GM12878 (cell line): ENCODE data around the gene DCTN1. TPM values are rescaled to one million over a fixed set of nuclear protein-coding genes. Genes with fewer than 3 reads are reported as not detected.

Experiments
- ATAC-seq: fragments of 200-7000 bp; cut with Tn5 transposase; 3 replicates; pipeline ENCODE4 v1.9.1; 2020; ENCODE audit warnings: mild to moderate bottlenecking, moderate library complexity
- BruUV-seq: library from RNA; stranded (reverse); fragments of 400-500 nt; replicated peaks from 2 replicates; lab custom pipeline; 2021; lab: Mats Ljungman, UMichigan
- CTCF ChIA-PET: fragments of 300-600 bp; sonication (Branson Sonifier 250); formaldehyde crosslinking; extraction: SDS; loops from one replicate; lab custom pipeline; 2021; ENCODE audit warnings: inconsistent platforms; lab: Yijun Ruan, JAX
- POLR2A ChIA-PET: fragments of 350-600 bp; formaldehyde crosslinking; extraction: SDS; loops from one replicate; lab custom pipeline; 2021; ENCODE audit warnings: inconsistent platforms; lab: Charles Lee
- RAD21 ChIA-PET: fragments of 300-600 bp; sonication (Branson Sonifier 250); formaldehyde crosslinking; loops from one replicate; lab custom pipeline; 2023; ENCODE audit warnings: antibody characterized with exemption; ENCODE audit not compliant: unreplicated experiment; lab: Charles Lee
- SMC1A ChIA-PET: fragments of 300-600 bp; sonication (Branson Sonifier 250); formaldehyde crosslinking; loops from one replicate; lab custom pipeline; 2023; ENCODE audit not compliant: unreplicated experiment, uncharacterized antibody; lab: Charles Lee
- DNase-seq: peaks from one replicate; pipeline ENCODE4 v3.0.0-alpha.2; 2011; ENCODE audit warnings: low read depth, low spot score
- FAIRE-seq: peaks from 3 replicates; lab custom pipeline; 2011; peaks lifted over from hg19 to GRCh38; lab: Jason Lieb, UNC
- H2AFZ ChIP-seq: 2 replicates; pipeline ENCODE4 v1.6.0; 2011; ENCODE audit warnings: low read depth, low read length, control low read depth; ENCODE audit not compliant: control insufficient read depth
- H3K27ac ChIP-seq: 2 replicates; pipeline ENCODE4 v1.5.1; 2011; ENCODE audit warnings: control low read depth; ENCODE audit not compliant: control insufficient read depth, insufficient read depth
- H3K27me3 ChIP-seq, 2 experiments: replicated peaks in 1 of 2; 2 replicates each; pipeline versions ENCODE4 v1.6.0 to v1.6.1; 2011; ENCODE audit warnings: low read length in 1 of 2; ENCODE audit not compliant: control insufficient read depth in 2 of 2, insufficient read depth in 2 of 2
- H3K36me3 ChIP-seq, 2 experiments: 2 replicates each; pipeline ENCODE4 v1.5.1; 2011; ENCODE audit warnings: low read length in 1 of 2; ENCODE audit not compliant: control insufficient read depth in 2 of 2, insufficient read depth in 2 of 2
- H3K4me1 ChIP-seq: 2 replicates; pipeline ENCODE4 v1.6.1; 2011; ENCODE audit warnings: mild to moderate bottlenecking, low read length, moderate library complexity, mixed read lengths; ENCODE audit not compliant: control insufficient read depth, insufficient read depth
- H3K4me2 ChIP-seq: 2 replicates; pipeline ENCODE4 v1.6.0; 2011; ENCODE audit warnings: control low read depth; ENCODE audit not compliant: control insufficient read depth, insufficient read depth
- H3K4me3 ChIP-seq: fragments of 200-600 bp; sonication (generic); 2 replicates; pipeline ENCODE4 v1.5.1; 2016
- H3K79me2 ChIP-seq: 2 replicates; pipeline ENCODE4 v1.6.0; 2011; ENCODE audit warnings: low read length; ENCODE audit not compliant: control insufficient read depth, insufficient read depth
- H3K9ac ChIP-seq: 2 replicates; pipeline ENCODE4 v1.8.0; 2011; ENCODE audit warnings: low read length, control low read depth, mixed read lengths; ENCODE audit not compliant: control insufficient read depth, insufficient read depth
- H3K9me3 ChIP-seq: replicated peaks from 3 replicates; pipeline ENCODE4 v1.5.1; 2011; ENCODE audit warnings: mild to moderate bottlenecking, low read length; ENCODE audit not compliant: control insufficient read depth, insufficient read depth
- H4K20me1 ChIP-seq: 2 replicates; pipeline ENCODE4 v1.6.0; 2011; ENCODE audit not compliant: control insufficient read depth, insufficient read depth
- CEBPB ChIP-seq, 2 experiments: fragments of 150-350 bp in 1 of 2; IDR thresholded peaks; 2 replicates each; pipeline ENCODE4 v1.6.1; 2012 to 2014; ENCODE audit warnings: low read depth in 2 of 2, low read length in 2 of 2, borderline replicate concordance in 1 of 2, inconsistent platforms in 1 of 2
- KDM1A ChIP-seq: fragments of 200-600 bp; sonication (generic); IDR thresholded peaks from 2 replicates; pipeline ENCODE4 v1.6.1; 2016; ENCODE audit warnings: borderline replicate concordance
- MTA2 ChIP-seq: fragments of 450-650 bp; IDR thresholded peaks from 2 replicates; pipeline ENCODE4 v1.6.1; 2016; ENCODE audit warnings: low read depth, mild to moderate bottlenecking, moderate library complexity
- POLR2AphosphoS5 ChIP-seq: IDR thresholded peaks from 2 replicates; pipeline ENCODE4 v1.6.1; 2011; ENCODE audit warnings: mild to moderate bottlenecking, low read length, inconsistent platforms
- RFX5 ChIP-seq: IDR thresholded peaks from 2 replicates; pipeline ENCODE4 v1.6.1; 2011; ENCODE audit warnings: low read depth, low read length, improper control_type of control experiment
- SMAD5 ChIP-seq: IDR thresholded peaks from 2 replicates; pipeline ENCODE4 v1.6.1; 2016; ENCODE audit warnings: antibody characterized with exemption, low read depth
- ZNF687 ChIP-seq: fragments of 450-650 bp; IDR thresholded peaks from 2 replicates; pipeline ENCODE4 v1.6.1; 2017; ENCODE audit warnings: mild to moderate bottlenecking, moderate library complexity
- WGBS: methylation state at CpG from one replicate; pipeline ENCODE4 v1.1.6; 2016; ENCODE audit warnings: low lambda C conversion rate; ENCODE audit not compliant: insufficient replicate concordance, insufficient coverage; ENCODE audit errors: missing lambda C conversion rate; 5-methylcytosine and 5-hydroxymethylcytosine counted together
- in situ Hi-C: fragments of 300-500 bp; cut with MboI; formaldehyde crosslinking; loops from 9 replicates; pipeline ENCODE4 v1.14.3; 2018; ENCODE audit warnings: mixed read lengths
- intact Hi-C: fragments of 100-400 bp; cut with micrococcal nuclease; formaldehyde crosslinking; loops from one replicate; pipeline ENCODE4 v1.14.2; 2022; ENCODE audit not compliant: unreplicated experiment
- polyA plus RNA-seq, 11 experiments: library from polyadenylated mRNA; depleted of rRNA in 4 of 11; unstranded in 6 of 11; stranded (reverse) in 5 of 11; fragments of >200 nt; fragmentation: Nextera tagmentation in 4 of 11; fragmentation: Illumina TruSeq in 1 of 11; extraction: Ambion mirVana in 4 of 11; extraction: Trizol in 1 of 11; gene quantifications; 1 replicate in 1 of 11; 2 replicates in 10 of 11; pipeline versions ENCODE4 v1.2.1 to v1.2.3, GENCODE V29; 2011 to 2016; ENCODE audit warnings: inconsistent platforms in 2 of 11, missing spikeins in 2 of 11, low read depth in 1 of 11
- total RNA-seq, 4 experiments: library from RNA; depleted of rRNA in 3 of 4; stranded (reverse); fragments of >200 nt in 3 of 4; fragmentation: Illumina TruSeq in 1 of 4; extraction: Trizol in 1 of 4; gene quantifications; 2 replicates each; pipeline versions ENCODE4 v1.2.1 to v1.2.3, GENCODE V29; 2013 to 2021

Gene DCTN1
- total and polyA plus RNA-seq, 10 of the 15 experiments (the other 5 are each of a cell fraction or from before 2014, with no cell fraction given): 44.1 to 116 (median 64.8) TPM

DNA sequence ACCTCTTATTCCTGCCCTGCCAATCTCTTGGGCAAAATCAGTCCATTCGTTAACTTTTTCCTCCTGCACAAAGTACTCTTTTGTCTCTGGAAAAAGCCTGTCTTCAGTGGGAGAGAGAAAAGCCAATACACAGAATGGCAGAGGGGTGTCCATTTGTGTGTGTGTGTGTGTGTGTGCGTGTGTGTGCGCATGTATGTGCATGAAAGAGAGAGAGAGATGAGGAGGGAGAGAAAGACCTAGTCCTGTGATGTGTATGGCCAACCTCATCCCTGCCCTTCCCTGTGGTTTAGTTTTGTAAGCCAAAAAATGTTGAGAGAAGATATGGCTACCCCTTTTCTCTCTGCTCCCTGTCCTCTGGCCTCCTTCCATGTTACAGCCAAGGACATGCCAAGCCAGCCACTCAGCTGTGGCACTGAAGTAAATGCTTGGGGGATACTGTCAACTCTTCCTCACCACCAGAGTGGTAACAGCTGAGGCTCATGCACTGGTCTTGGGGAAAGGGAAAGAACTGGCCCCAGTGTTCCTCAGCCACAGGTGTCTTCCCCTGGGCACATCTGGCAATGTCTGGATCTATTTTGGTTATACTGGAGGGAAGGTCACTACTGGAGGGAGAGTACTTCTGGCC lies 47.4 kb downstream of the DCTN1 start:
- WGBS: 100% methylated on average over 3 of the region's 3 CpGs
- TF ChIP-seq KDM1A (no peak), POLR2AphosphoS5 (no peak), SMAD5 (no peak), CEBPB (IDR thresholded peaks at IDR 0.05; ENCODE audit: borderline replicate concordance in 1 of 2, low read depth in 2 of 2, low read length in 2 of 2) (no peak), ZNF687 (no peak), RFX5 (no peak), MTA2 (no peak)
- BruUV-seq: no TSS peak
- no peak overlapping the region for H3K4me2 ChIP-seq
- no peaks in the 10 kb centered on the region for H3K36me3 ChIP-seq
- no peak overlapping the region for H3K9ac ChIP-seq
- H3K4me1 ChIP-seq: no peaks in the 10 kb centered on the region
- H2AFZ ChIP-seq: no peak overlapping the region
- CTCF ChIA-PET: interaction anchor here (1.1 to 5.5 kb wide), 13 partner anchors 8 to 253 kb away, joined by 3 to 166 read pairs (median 10); partner anchors contain the start of genes BOLA3 and SLC4A5
- no peaks in the 10 kb centered on the region for H3K9me3 ChIP-seq
- POLR2A ChIA-PET: interaction anchor here (0.5 kb wide), 1 partner anchor 9 kb away, joined by 3 read pairs; no protein-coding TSS in a partner anchor
- no peaks in the 10 kb centered on the region for H3K79me2 ChIP-seq
- DNase-seq (no peak), ATAC-seq (no peak; the same call in 2 of the 3 replicates), FAIRE-seq (no peak)
- no peak overlapping the region for H3K27ac ChIP-seq
- intact Hi-C loops: loop anchor here (10.0 kb wide), 3 partner anchors 188 to 508 kb away; partner anchors contain the start of genes BOLA3 and STAMBP
- SMC1A ChIA-PET: interaction anchor here (0.9 to 4.7 kb wide), 4 partner anchors 9 to 122 kb away, joined by 3 to 36 read pairs (median 10); partner anchors contain the start of gene INO80B
- no peaks in the 10 kb centered on the region for H3K27me3 ChIP-seq
- RAD21 ChIA-PET: interaction anchor here (1.0 to 2.4 kb wide), 3 partner anchors 68 to 504 kb away, joined by 3 to 12 read pairs (median 3); partner anchors contain the start of gene STAMBP
- no peak overlapping the region for H3K4me3 ChIP-seq
- in situ Hi-C loops: no loop called here
- H4K20me1 ChIP-seq: no peaks in the 10 kb centered on the region
